Parathyroid adenoma (tissue), 2 donors: Measurements from ENCODE around the gene C6orf120.

Source experiments
- H2AFZ ChIP-seq: fragments of 300-600 bp; sonication (generic); one replicate; pipeline ENCODE4 v1.7.0; 2017; ENCODE audit warnings: antibody characterized with exemption, mild to moderate bottlenecking
- H3K27ac ChIP-seq: fragments of 300-600 bp; sonication (generic); one replicate; pipeline ENCODE4 v1.7.0; 2017
- H3K27me3 ChIP-seq: fragments of 300-600 bp; sonication (generic); one replicate; pipeline ENCODE4 v1.7.0; 2017; ENCODE audit warnings: low read length; ENCODE audit not compliant: control insufficient read depth, insufficient read depth
- H3K36me3 ChIP-seq: fragments of 300-600 bp; sonication (generic); one replicate; pipeline ENCODE4 v1.7.0; 2017; ENCODE audit warnings: low read length; ENCODE audit not compliant: control insufficient read depth, insufficient read depth
- H3K4me1 ChIP-seq: fragments of 300-600 bp; sonication (generic); one replicate; pipeline ENCODE4 v1.7.0; 2017; ENCODE audit warnings: control low read depth
- H3K4me2 ChIP-seq: fragments of 300-600 bp; sonication (generic); one replicate; pipeline ENCODE4 v1.7.0; 2017; ENCODE audit warnings: low read length
- H3K4me3 ChIP-seq: fragments of 300-600 bp; sonication (generic); one replicate; pipeline ENCODE4 v1.7.0; 2017; ENCODE audit warnings: low read depth, low read length
- H3K79me2 ChIP-seq: fragments of 300-600 bp; sonication (generic); one replicate; pipeline ENCODE4 v1.7.0; 2017; ENCODE audit warnings: control low read depth
- H3K9ac ChIP-seq: fragments of 300-600 bp; sonication (generic); one replicate; pipeline ENCODE4 v1.7.0; 2017; ENCODE audit warnings: mild to moderate bottlenecking
- H3K9me3 ChIP-seq: fragments of 300-600 bp; sonication (generic); one replicate; pipeline ENCODE4 v1.7.0; 2017; ENCODE audit warnings: low read length; ENCODE audit not compliant: control insufficient read depth
- CTCF ChIP-seq: fragments of 300-600 bp; sonication (generic); IDR thresholded peaks from one replicate; pipeline ENCODE4 v1.7.0; 2017; ENCODE audit warnings: antibody characterized with exemption, mild to moderate bottlenecking
- donor health status: primary hyperparathyroidism.

The C6orf120 gene

GRCh38 chr6:169751242-169752073 is 49.5 kb downstream of the C6orf120 start, which contains the start of the genes DYNLT2 and ERMARD:
TSS of gene DYNLT2 (minus strand) at chr6:169751572. CDS start at chr6:169751458, 114 bp downstream.
TSS of gene ERMARD (plus strand) at chr6:169751622. CDS start at chr6:169751658, 36 bp downstream.
- no peaks in the 10 kb centered on the region for H3K79me2 ChIP-seq
- peak within 1 kb of the TSS; percentile 92 for H3K27ac ChIP-seq
- no peaks in the 10 kb centered on the region for H3K27me3 ChIP-seq
- TF ChIP-seq CTCF, result peak; percentile 16
- no peaks in the 10 kb centered on the region for H3K36me3 ChIP-seq
- H2AFZ ChIP-seq, result peak within 1 kb of the TSS; percentile 92
- peak within 1 kb of the TSS; percentile 58 for H3K4me3 ChIP-seq
- peaks cover 8% of the 10 kb centered on the region for H3K4me1 ChIP-seq
- no peaks in the 10 kb centered on the region for H3K9me3 ChIP-seq
- peak within 1 kb of the TSS; percentile 52 for H3K4me2 ChIP-seq
- H3K9ac ChIP-seq, result peak within 1 kb of the TSS; percentile 73

- no peak for TF ChIP-seq CTCF
- H3K27me3 ChIP-seq, result no peaks in the 10 kb centered on the region
- H3K9me3 ChIP-seq, result no peaks in the 10 kb centered on the region
- peak overlapping the region; percentile 73 for H3K9ac ChIP-seq
- no peaks in the 10 kb centered on the region for H3K79me2 ChIP-seq
- H3K27ac ChIP-seq, result peak overlapping the region; percentile 92
- H3K4me3 ChIP-seq, result peak overlapping the region; percentile 58
- H3K4me1 ChIP-seq, result peaks cover 8% of the 10 kb centered on the region
- no peaks in the 10 kb centered on the region for H3K36me3 ChIP-seq
- H3K4me2 ChIP-seq, result peak overlapping the region; percentile 52
- peak overlapping the region; percentile 92 for H2AFZ ChIP-seq
Observed at GRCh38 chr6:169752074-169752623, 50.2 kb downstream of the C6orf120 start.
